HepG2 (cell line): ENCODE results near the gene CHRD. TPM values are rescaled to one million over a fixed set of nuclear protein-coding genes. Genes with fewer than 3 reads are reported as not detected.

Experiments used
- ATRX ChIP-seq: sonication (generic); formaldehyde crosslinking; IDR thresholded peaks from 2 replicates; pipeline ENCODE4 v1.4.0; 2020; ENCODE audit warnings: missing genetic modification reagents, borderline replicate concordance
- GPN1 ChIP-seq: sonication (generic); formaldehyde crosslinking; IDR thresholded peaks from 2 replicates; pipeline ENCODE4 v1.5.1; 2020; ENCODE audit warnings: missing genetic modification reagents, borderline replicate concordance
- HNRNPUL1 ChIP-seq: fragments of 200-400 bp; formaldehyde crosslinking; IDR thresholded peaks from 2 replicates; pipeline ENCODE4 v1.6.1; 2017; ENCODE audit warnings: low read depth, mild to moderate bottlenecking, low read length, moderate library complexity
- IRX3 ChIP-seq: sonication (generic); formaldehyde crosslinking; IDR thresholded peaks from 2 replicates; pipeline ENCODE4 v1.8.1; 2023; ENCODE audit warnings: mild to moderate bottlenecking, low read depth, missing genetic modification reagents, borderline replicate concordance
- RELA ChIP-seq: sonication (generic); formaldehyde crosslinking; IDR thresholded peaks from 2 replicates; pipeline ENCODE4 v1.4.0; 2020; ENCODE audit warnings: missing genetic modification reagents
- U2AF1 ChIP-seq: fragments of 200-400 bp; formaldehyde crosslinking; optimal IDR thresholded peaks from 2 replicates; pipeline ENCODE3; 2017; ENCODE audit warnings: mild to moderate bottlenecking, low read depth, low read length
- ZNF317 ChIP-seq: sonication (generic); formaldehyde crosslinking; IDR thresholded peaks from 2 replicates; pipeline ENCODE4 v1.5.0; 2020; ENCODE audit warnings: mild to moderate bottlenecking, missing genetic modification reagents
- ZNF570 ChIP-seq: sonication (generic); formaldehyde crosslinking; IDR thresholded peaks from 2 replicates; pipeline ENCODE4 v1.4.0; 2020; ENCODE audit warnings: mild to moderate bottlenecking, missing genetic modification reagents, borderline replicate concordance
- ZNF761 ChIP-seq: sonication (generic); formaldehyde crosslinking; conservative IDR thresholded peaks from 2 replicates; pipeline ENCODE4 v1.4.0; 2020; ENCODE audit warnings: mild to moderate bottlenecking, missing genetic modification reagents
- polyA plus RNA-seq, 8 experiments: library from polyadenylated mRNA; depleted of rRNA in 3 of 8; stranded (reverse) in 7 of 8; unstranded in 1 of 8; fragments of >200 nt; fragmentation: Illumina TruSeq in 4 of 8; extraction: Trizol in 4 of 8; gene quantifications; 2 replicates each; pipeline versions ENCODE4 v1.2.1 to v1.2.3, GENCODE V29; 2011 to 2016; ENCODE audit warnings: low read depth in 4 of 8, missing spikeins in 1 of 8, mixed read lengths in 1 of 8; ENCODE audit not compliant: insufficient read depth in 1 of 8
- total RNA-seq, 5 experiments: library from RNA; depleted of rRNA; stranded (reverse); fragments of >200 nt; fragmentation: Illumina TruSeq; extraction: Trizol; gene quantifications; 2 replicates each; pipeline ENCODE4 v1.2.3, GENCODE V29; 2016; ENCODE audit warnings: low read depth in 1 of 5
- TF ChIP-seq, protein P1 (sequence below): sonication (generic); formaldehyde crosslinking; IDR thresholded peaks from one replicate; pipeline ENCODE4 v1.5.1; 2020; ENCODE audit warnings: mild to moderate bottlenecking, missing genetic modification reagents; ENCODE audit errors: not compliant biosample characterization
- TF ChIP-seq, protein P2 (sequence below): IDR thresholded peaks from 2 replicates; pipeline ENCODE4 v1.6.1; 2016; ENCODE audit warnings: mild to moderate bottlenecking, missing biosample characterization, missing genetic modification reagents
- TF ChIP-seq, protein P3 (sequence below): sonication (generic); formaldehyde crosslinking; IDR thresholded peaks from 2 replicates; pipeline ENCODE4 v1.8.0; 2022; ENCODE audit warnings: mild to moderate bottlenecking, missing genetic modification reagents, moderate library complexity

The CHRD gene
- total and polyA plus RNA-seq, 2 of the 13 experiments (the other 11 are each of a cell fraction or from before 2014, with no cell fraction given): 22.2 to 35.2 TPM

DNA sequence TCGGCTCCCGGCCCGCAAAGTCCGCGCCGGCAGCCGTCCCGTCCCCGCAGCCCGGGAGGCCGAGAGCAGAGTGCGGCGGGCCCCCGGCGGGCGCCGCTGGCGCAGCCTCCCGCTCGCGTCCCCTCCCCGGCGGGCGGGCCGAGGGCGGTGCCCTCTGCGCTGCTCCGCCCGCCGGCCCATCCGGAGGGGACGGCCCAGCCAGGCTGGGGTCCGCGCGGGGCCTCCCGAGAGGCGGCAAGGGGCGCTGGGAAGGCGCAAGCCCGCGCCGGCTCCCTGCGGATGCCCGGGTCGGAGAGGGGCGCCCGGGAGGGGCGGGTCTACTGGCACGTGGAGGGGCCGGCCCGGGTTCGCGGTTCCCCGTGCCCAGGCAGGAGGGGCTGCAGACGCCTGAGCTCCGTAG is 18.3 kb upstream of the CHRD start, which contains the start of the genes CLCN2 and POLR2H (continued):
- TF ChIP-seq GPN1 (CRISPR knock-in tag): no peak
- no peak for TF ChIP-seq ZNF317 (CRISPR knock-in tag)
- TF ChIP-seq IRX3 (CRISPR knock-in tag): no peak
- no peak for TF ChIP-seq HNRNPUL1
- no peak for TF ChIP-seq ZNF761 (CRISPR knock-in tag)
- TF ChIP-seq, protein P1, sequence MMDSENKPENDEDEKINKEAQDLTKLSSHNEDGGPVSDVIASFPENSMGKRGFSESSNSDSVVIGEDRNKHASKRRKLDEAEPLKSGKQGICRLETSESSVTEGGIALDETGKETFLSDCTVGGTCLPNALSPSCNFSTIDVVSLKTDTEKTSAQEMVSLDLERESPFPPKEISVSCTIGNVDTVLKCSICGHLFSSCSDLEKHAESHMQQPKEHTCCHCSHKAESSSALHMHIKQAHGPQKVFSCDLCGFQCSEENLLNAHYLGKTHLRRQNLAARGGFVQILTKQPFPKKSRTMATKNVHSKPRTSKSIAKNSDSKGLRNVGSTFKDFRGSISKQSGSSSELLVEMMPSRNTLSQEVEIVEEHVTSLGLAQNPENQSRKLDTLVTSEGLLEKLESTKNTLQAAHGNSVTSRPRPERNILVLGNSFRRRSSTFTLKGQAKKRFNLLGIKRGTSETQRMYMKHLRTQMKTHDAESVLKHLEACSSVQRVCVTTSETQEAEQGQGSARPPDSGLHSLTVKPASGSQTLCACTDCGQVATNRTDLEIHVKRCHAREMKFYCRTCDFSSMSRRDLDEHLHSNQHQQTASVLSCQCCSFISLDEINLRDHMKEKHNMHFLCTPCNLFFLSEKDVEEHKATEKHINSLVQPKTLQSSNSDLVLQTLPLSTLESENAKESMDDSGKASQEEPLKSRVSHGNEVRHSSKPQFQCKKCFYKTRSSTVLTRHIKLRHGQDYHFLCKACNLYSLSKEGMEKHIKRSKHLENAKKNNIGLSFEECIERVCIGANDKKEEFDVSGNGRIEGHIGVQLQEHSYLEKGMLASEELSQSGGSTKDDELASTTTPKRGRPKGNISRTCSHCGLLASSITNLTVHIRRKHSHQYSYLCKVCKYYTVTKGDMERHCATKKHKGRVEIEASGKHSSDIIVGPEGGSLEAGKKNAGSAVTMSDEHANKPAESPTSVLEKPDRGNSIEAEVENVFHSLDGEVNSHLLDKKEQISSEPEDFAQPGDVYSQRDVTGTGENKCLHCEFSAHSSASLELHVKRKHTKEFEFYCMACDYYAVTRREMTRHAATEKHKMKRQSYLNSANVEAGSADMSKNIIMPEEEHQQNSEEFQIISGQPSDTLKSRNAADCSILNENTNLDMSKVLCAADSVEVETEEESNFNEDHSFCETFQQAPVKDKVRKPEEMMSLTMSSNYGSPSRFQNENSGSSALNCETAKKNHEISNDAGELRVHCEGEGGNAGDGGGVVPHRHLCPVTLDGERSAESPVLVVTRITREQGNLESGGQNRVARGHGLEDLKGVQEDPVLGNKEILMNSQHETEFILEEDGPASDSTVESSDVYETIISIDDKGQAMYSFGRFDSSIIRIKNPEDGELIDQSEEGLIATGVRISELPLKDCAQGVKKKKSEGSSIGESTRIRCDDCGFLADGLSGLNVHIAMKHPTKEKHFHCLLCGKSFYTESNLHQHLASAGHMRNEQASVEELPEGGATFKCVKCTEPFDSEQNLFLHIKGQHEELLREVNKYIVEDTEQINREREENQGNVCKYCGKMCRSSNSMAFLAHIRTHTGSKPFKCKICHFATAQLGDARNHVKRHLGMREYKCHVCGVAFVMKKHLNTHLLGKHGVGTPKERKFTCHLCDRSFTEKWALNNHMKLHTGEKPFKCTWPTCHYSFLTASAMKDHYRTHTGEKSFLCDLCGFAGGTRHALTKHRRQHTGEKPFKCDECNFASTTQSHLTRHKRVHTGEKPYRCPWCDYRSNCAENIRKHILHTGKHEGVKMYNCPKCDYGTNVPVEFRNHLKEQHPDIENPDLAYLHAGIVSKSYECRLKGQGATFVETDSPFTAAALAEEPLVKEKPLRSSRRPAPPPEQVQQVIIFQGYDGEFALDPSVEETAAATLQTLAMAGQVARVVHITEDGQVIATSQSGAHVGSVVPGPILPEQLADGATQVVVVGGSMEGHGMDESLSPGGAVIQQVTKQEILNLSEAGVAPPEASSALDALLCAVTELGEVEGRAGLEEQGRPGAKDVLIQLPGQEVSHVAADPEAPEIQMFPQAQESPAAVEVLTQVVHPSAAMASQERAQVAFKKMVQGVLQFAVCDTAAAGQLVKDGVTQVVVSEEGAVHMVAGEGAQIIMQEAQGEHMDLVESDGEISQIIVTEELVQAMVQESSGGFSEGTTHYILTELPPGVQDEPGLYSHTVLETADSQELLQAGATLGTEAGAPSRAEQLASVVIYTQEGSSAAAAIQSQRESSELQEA (CRISPR knock-in tag): no peak
- TF ChIP-seq, protein P2, sequence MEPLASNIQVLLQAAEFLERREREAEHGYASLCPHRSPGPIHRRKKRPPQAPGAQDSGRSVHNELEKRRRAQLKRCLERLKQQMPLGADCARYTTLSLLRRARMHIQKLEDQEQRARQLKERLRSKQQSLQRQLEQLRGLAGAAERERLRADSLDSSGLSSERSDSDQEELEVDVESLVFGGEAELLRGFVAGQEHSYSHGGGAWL: 0 out of 2 replicates have a peak, but pooled peaks have one; percentile 21
- TF ChIP-seq U2AF1: no peak
- no peak for TF ChIP-seq ATRX (CRISPR knock-in tag)
- no peak for TF ChIP-seq ZNF570 (CRISPR knock-in tag)
- TF ChIP-seq, protein P3, sequence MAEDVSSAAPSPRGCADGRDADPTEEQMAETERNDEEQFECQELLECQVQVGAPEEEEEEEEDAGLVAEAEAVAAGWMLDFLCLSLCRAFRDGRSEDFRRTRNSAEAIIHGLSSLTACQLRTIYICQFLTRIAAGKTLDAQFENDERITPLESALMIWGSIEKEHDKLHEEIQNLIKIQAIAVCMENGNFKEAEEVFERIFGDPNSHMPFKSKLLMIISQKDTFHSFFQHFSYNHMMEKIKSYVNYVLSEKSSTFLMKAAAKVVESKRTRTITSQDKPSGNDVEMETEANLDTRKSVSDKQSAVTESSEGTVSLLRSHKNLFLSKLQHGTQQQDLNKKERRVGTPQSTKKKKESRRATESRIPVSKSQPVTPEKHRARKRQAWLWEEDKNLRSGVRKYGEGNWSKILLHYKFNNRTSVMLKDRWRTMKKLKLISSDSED (CRISPR knock-in tag): no peak
- no peak; the same call in 1 of the 2 replicates for TF ChIP-seq RELA (CRISPR knock-in tag)
